GM12878 (cell line): Measurements from ENCODE around the gene EXOC3L1. TPM values are rescaled to one million over a fixed set of nuclear protein-coding genes. Genes with fewer than 3 reads are reported as not detected.
A peak's percentile ranks its signal among the peaks of the same experiment; 100 is the strongest.

Experiments used
- BCL11A ChIP-seq: IDR thresholded peaks from 2 replicates; pipeline ENCODE4 v1.6.1; 2011; ENCODE audit warnings: low read depth, low read length
- BMI1 ChIP-seq: fragments of 450-650 bp; IDR thresholded peaks from 2 replicates; pipeline ENCODE4 v1.6.1; 2016; ENCODE audit warnings: mild to moderate bottlenecking, moderate library complexity, borderline replicate concordance
- CBFB ChIP-seq: IDR thresholded peaks from 2 replicates; pipeline ENCODE4 v1.6.1; 2016; ENCODE audit warnings: antibody characterized with exemption, low read depth
- CBX5 ChIP-seq: sonication (generic); IDR thresholded peaks from 2 replicates; pipeline ENCODE4 v1.6.1; 2016; ENCODE audit warnings: low read depth, moderate library complexity, mild to moderate bottlenecking, inconsistent platforms
- CHD2 ChIP-seq: IDR thresholded peaks from 2 replicates; pipeline ENCODE4 v1.6.1; 2011; ENCODE audit warnings: low read depth, low read length, improper control_type of control experiment, borderline replicate concordance
- CREM ChIP-seq: IDR thresholded peaks from 2 replicates; pipeline ENCODE4 v1.6.1; 2014; ENCODE audit warnings: antibody characterized with exemption, low read depth
- CTCF ChIP-seq, 3 experiments: IDR thresholded peaks in 2 of 3; conservative IDR thresholded peaks in 1 of 3; 2 replicates each; pipeline ENCODE4 v1.5.1; 2011; ENCODE audit warnings: low read depth in 3 of 3, low read length in 3 of 3, mild to moderate bottlenecking in 3 of 3, control low read depth in 2 of 3, moderate library complexity in 2 of 3, inconsistent platforms in 1 of 3, mixed read lengths in 1 of 3; ENCODE audit not compliant: control insufficient read depth in 2 of 3, insufficient read depth in 1 of 3; ENCODE audit errors: extremely low read depth in 1 of 3
- DPF2 ChIP-seq: fragments of 450-650 bp; IDR thresholded peaks from 2 replicates; pipeline ENCODE4 v1.6.1; 2017; ENCODE audit warnings: mild to moderate bottlenecking
- ELK1 ChIP-seq: IDR thresholded peaks from 2 replicates; pipeline ENCODE4 v1.6.1; 2012; ENCODE audit warnings: low read depth, low read length, improper control_type of control experiment
- FOS ChIP-seq: IDR thresholded peaks from 3 replicates; pipeline ENCODE4 v1.6.1; 2011; ENCODE audit warnings: borderline replicate concordance; ENCODE audit not compliant: insufficient read length; ENCODE audit errors: extremely low read depth
- GABPA ChIP-seq: IDR thresholded peaks from 2 replicates; pipeline ENCODE4 v1.6.1; 2014; ENCODE audit warnings: antibody characterized with exemption, low read depth, mild to moderate bottlenecking, inconsistent platforms
- HDAC6 ChIP-seq: fragments of 200-600 bp; sonication (generic); IDR thresholded peaks from one replicate; pipeline ENCODE4 v1.8.0; 2017; ENCODE audit warnings: antibody characterized with exemption; ENCODE audit not compliant: unreplicated experiment
- HDGF ChIP-seq: fragments of 450-650 bp; IDR thresholded peaks from 2 replicates; pipeline ENCODE4 v1.6.1; 2016; ENCODE audit warnings: antibody characterized with exemption
- IKZF1 ChIP-seq: fragments of 450-650 bp; conservative IDR thresholded peaks from 2 replicates; pipeline ENCODE4 v1.6.1; 2017; ENCODE audit warnings: antibody characterized with exemption, mild to moderate bottlenecking
- IRF3 ChIP-seq: fragments of 450-650 bp; IDR thresholded peaks from 2 replicates; pipeline ENCODE4 v1.6.1; 2014; ENCODE audit warnings: mild to moderate bottlenecking
- LARP7 ChIP-seq: fragments of 450-650 bp; IDR thresholded peaks from 2 replicates; pipeline ENCODE4 v1.6.1; 2017; ENCODE audit warnings: mild to moderate bottlenecking
- MXI1 ChIP-seq: fragments of 150-350 bp; IDR thresholded peaks from 2 replicates; pipeline ENCODE4 v1.6.1; 2011; ENCODE audit warnings: low read depth, mild to moderate bottlenecking, inconsistent platforms, low read length, improper control_type of control experiment
- NR2F1 ChIP-seq: fragments of 450-650 bp; conservative IDR thresholded peaks from 2 replicates; pipeline ENCODE4 v1.6.1; 2017; ENCODE audit warnings: mild to moderate bottlenecking
- RAD21 ChIP-seq: IDR thresholded peaks from 2 replicates; pipeline ENCODE4 v1.6.1; 2011; ENCODE audit warnings: mild to moderate bottlenecking, low read depth, low read length, moderate library complexity; ENCODE audit not compliant: insufficient read depth
- RB1 ChIP-seq: fragments of 450-650 bp; formaldehyde crosslinking; IDR thresholded peaks from 2 replicates; pipeline ENCODE4 v1.6.1; 2017; ENCODE audit warnings: mild to moderate bottlenecking, borderline replicate concordance
- SIN3A ChIP-seq: IDR thresholded peaks from 2 replicates; pipeline ENCODE4 v1.6.1; 2012; ENCODE audit warnings: low read depth, low read length, improper control_type of control experiment
- TBL1XR1 ChIP-seq: IDR thresholded peaks from 2 replicates; pipeline ENCODE4 v1.6.1; 2012; ENCODE audit warnings: low read depth, low read length, improper control_type of control experiment
- ZNF24 ChIP-seq: fragments of 450-650 bp; IDR thresholded peaks from 2 replicates; pipeline ENCODE4 v1.6.1; 2017; ENCODE audit warnings: antibody characterized with exemption, mild to moderate bottlenecking
- polyA plus RNA-seq, 11 experiments: library from polyadenylated mRNA; depleted of rRNA in 4 of 11; unstranded in 6 of 11; stranded (reverse) in 5 of 11; fragments of >200 nt; fragmentation: Nextera tagmentation in 4 of 11; fragmentation: Illumina TruSeq in 1 of 11; extraction: Ambion mirVana in 4 of 11; extraction: Trizol in 1 of 11; gene quantifications; 1 replicate in 1 of 11; 2 replicates in 10 of 11; pipeline versions ENCODE4 v1.2.1 to v1.2.3, GENCODE V29; 2011 to 2016; ENCODE audit warnings: inconsistent platforms in 2 of 11, missing spikeins in 2 of 11, low read depth in 1 of 11
- total RNA-seq, 4 experiments: library from RNA; depleted of rRNA in 3 of 4; stranded (reverse); fragments of >200 nt in 3 of 4; fragmentation: Illumina TruSeq in 1 of 4; extraction: Trizol in 1 of 4; gene quantifications; 2 replicates each; pipeline versions ENCODE4 v1.2.1 to v1.2.3, GENCODE V29; 2013 to 2021

The EXOC3L1 gene
- total and polyA plus RNA-seq, 10 of the 15 experiments (the other 5 are each of a cell fraction or from before 2014, with no cell fraction given) = 0.07 to 0.42 TPM; not detected in 8

- TF ChIP-seq CHD2 (0 out of 2 replicates have a peak, but pooled peaks have one; percentile 17), FOS (no peak), RB1 (peak; percentile 95), ZNF24 (peak; percentile 30; the same call in 1 of the 2 replicates), CTCF (IDR thresholded peaks at IDR 0.05 in 2 of 3, conservative IDR thresholded peaks at IDR 0.05 in 1 of 3; ENCODE audit: control insufficient read depth in 2 of 3, extremely low read depth in 1 of 3, insufficient read depth in 1 of 3, low read depth in 3 of 3, low read length in 3 of 3) (peak; percentile 88 to 96 (median 92)), CREM (no peak), IKZF1 (peak; percentile 69; the same call in 1 of the 2 replicates), ELK1 (no peak), TBL1XR1 (no peak), GABPA (no peak), HDGF (no peak), BMI1 (no peak), RAD21 (peak; percentile 88), CBFB (no peak), LARP7 (peak; percentile 79; the same call in 1 of the 2 replicates), SIN3A (0 out of 2 replicates have a peak, but pooled peaks have one; percentile 52), BCL11A (no peak), MXI1 (peak; percentile 62; the same call in 1 of the 2 replicates), HDAC6 (no peak), IRF3 (no peak), CBX5 (0 out of 2 replicates have a peak, but pooled peaks have one; percentile 70), NR2F1 (0 out of 2 replicates have a peak, but pooled peaks have one; percentile 36), DPF2 (peak; percentile 71; the same call in 1 of the 2 replicates)
- TF ChIP-seq, all 136 proteins: peak for 26
These were observed 34.4 kb downstream of the EXOC3L1 start (continued) for GRCh38 chr16:67155295-67156142.
